Caco-2 (cell line): Measurements from ENCODE around the gene TMEM266. TPM values are rescaled to one million over a fixed set of nuclear protein-coding genes. Genes with fewer than 3 reads are reported as not detected.

Experiments
- BruUV-seq: library from RNA; stranded (reverse); fragments of 400-500 nt; replicated peaks from 2 replicates; lab custom pipeline; 2021; lab: Mats Ljungman, UMichigan
- CTCF ChIA-PET: fragments of 300-600 bp; sonication (Branson Sonifier 250); formaldehyde crosslinking; loops from one replicate; lab custom pipeline; 2022; ENCODE audit warnings: antibody characterized with exemption; lab: Charles Lee
- POLR2A ChIA-PET: fragments of 300-600 bp; sonication (Branson Sonifier 250); formaldehyde crosslinking; loops from one replicate; lab custom pipeline; 2022; ENCODE audit warnings: antibody characterized with exemption; lab: Charles Lee
- DNase-seq, 2 experiments: peaks; one replicate each; pipeline versions ENCODE4 v3.0.0 to v3.0.0-alpha.2; 2020 to 2022
- H3K27me3 ChIP-seq: replicated peaks from 2 replicates; pipeline ENCODE4 v1.6.0; 2011; ENCODE audit warnings: low read length; ENCODE audit not compliant: control insufficient read depth, insufficient read depth
- H3K36me3 ChIP-seq: 2 replicates; pipeline ENCODE4 v1.5.1; 2011; ENCODE audit warnings: low read length; ENCODE audit not compliant: control insufficient read depth, insufficient read depth
- H3K4me1 ChIP-seq: fragments of 250-450 bp; sonication (Bioruptor Pico); 2 replicates; pipeline ENCODE4 v1.5.1; 2020; ENCODE audit warnings: mild to moderate bottlenecking
- H3K4me3 ChIP-seq: 2 replicates; pipeline ENCODE4 v1.5.1; 2011; ENCODE audit warnings: low read depth, mild to moderate bottlenecking, control low read depth, low read length
- H3K9me3 ChIP-seq: fragments of 250-450 bp; sonication (Bioruptor Pico); 2 replicates; pipeline ENCODE4 v1.5.1; 2020; ENCODE audit warnings: mild to moderate bottlenecking, moderate library complexity
- H3K27ac Mint-ChIP-seq: one replicate; pipeline ENCODE4 v1.8.0; 2022; ENCODE audit warnings: mixed read lengths; ENCODE audit not compliant: unreplicated experiment
- H3K27me3 Mint-ChIP-seq: one replicate; pipeline ENCODE4 v1.8.0; 2022; ENCODE audit warnings: mixed read lengths; ENCODE audit not compliant: insufficient read depth, unreplicated experiment
- H3K36me3 Mint-ChIP-seq: one replicate; pipeline ENCODE4 v1.8.0; 2022; ENCODE audit warnings: mild to moderate bottlenecking, mixed read lengths; ENCODE audit not compliant: insufficient read depth, unreplicated experiment
- H3K4me1 Mint-ChIP-seq: one replicate; pipeline ENCODE4 v1.8.0; 2022; ENCODE audit warnings: low read depth, mixed read lengths; ENCODE audit not compliant: unreplicated experiment
- H3K4me3 Mint-ChIP-seq: one replicate; pipeline ENCODE4 v1.8.0; 2022; ENCODE audit warnings: mild to moderate bottlenecking, moderate library complexity, mixed read lengths; ENCODE audit not compliant: unreplicated experiment
- H3K9me3 Mint-ChIP-seq: one replicate; pipeline ENCODE4 v1.8.0; 2022; ENCODE audit warnings: mixed read lengths; ENCODE audit not compliant: unreplicated experiment
- intact Hi-C: fragments of 100-400 bp; cut with micrococcal nuclease; formaldehyde crosslinking; loops from one replicate; pipeline ENCODE4 v1.10.0; 2022; ENCODE audit not compliant: unreplicated experiment
- total RNA-seq: library from RNA; stranded (reverse); gene quantifications from 2 replicates; pipeline ENCODE4 v1.2.3, GENCODE V29; 2022
- TF ChIP-seq, protein P1 (sequence below), 2 experiments: fragments of 200-600 bp in 1 of 2; IDR thresholded peaks; 1 replicate in 1 of 2; 2 replicates in 1 of 2; pipeline versions ENCODE4 v1.5.1 to v1.8.0; 2011 to 2022; ENCODE audit warnings: antibody characterized with exemption in 1 of 2, control low read depth in 1 of 2, inconsistent platforms in 1 of 2, low read depth in 1 of 2, low read length in 1 of 2, mild to moderate bottlenecking in 1 of 2, moderate library complexity in 1 of 2; ENCODE audit not compliant: insufficient read depth in 1 of 2, severe bottlenecking in 1 of 2, unreplicated experiment in 1 of 2

Gene TMEM266
- total RNA-seq, 1 experiment from 2014 or later, result 0.27 TPM

DNA sequence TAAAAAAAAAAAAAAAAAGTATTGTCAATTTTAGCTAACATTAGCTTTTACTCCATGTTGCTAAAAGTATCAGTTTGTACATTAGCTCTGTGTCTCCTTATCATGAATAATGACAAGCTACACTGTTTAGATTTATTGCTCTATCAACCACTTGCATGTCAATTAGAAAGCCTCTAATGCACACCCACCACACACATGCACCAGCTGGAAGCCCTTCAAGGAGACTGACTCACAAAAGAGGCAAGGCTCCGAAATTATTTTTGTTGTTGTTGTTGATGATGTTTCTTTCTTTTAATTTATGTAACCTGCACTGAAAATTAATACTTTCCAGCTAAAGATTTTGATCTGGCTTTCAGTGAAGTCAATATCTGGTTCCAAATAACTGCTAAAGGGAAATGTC is 180.0 kb downstream of the TMEM266 start:
- H3K9me3 ChIP-seq, result no peaks in the 10 kb centered on the region
- CTCF ChIA-PET, result no interaction called here
- no peak overlapping the region for H3K4me3 ChIP-seq
- no peaks in the 10 kb centered on the region for H3K27me3 ChIP-seq
- no peak for DNase-seq
- peaks cover 6% of the 10 kb centered on the region for H3K4me1 Mint-ChIP-seq
- POLR2A ChIA-PET, result no interaction called here
- BruUV-seq, result no TSS peak
- no peak overlapping the region for H3K27ac Mint-ChIP-seq
- intact Hi-C loops, result loop anchor here (5.0 kb wide), 1 partner anchor 48 kb away; no protein-coding TSS in a partner anchor
- no peaks in the 10 kb centered on the region for H3K9me3 Mint-ChIP-seq
- no peaks in the 10 kb centered on the region for H3K36me3 ChIP-seq
- H3K36me3 Mint-ChIP-seq, result peaks cover 20% of the 10 kb centered on the region
- H3K4me1 ChIP-seq, result no peaks in the 10 kb centered on the region
- H3K27me3 Mint-ChIP-seq, result no peaks in the 10 kb centered on the region
- no peak overlapping the region for H3K4me3 Mint-ChIP-seq
- TF ChIP-seq, protein P1, sequence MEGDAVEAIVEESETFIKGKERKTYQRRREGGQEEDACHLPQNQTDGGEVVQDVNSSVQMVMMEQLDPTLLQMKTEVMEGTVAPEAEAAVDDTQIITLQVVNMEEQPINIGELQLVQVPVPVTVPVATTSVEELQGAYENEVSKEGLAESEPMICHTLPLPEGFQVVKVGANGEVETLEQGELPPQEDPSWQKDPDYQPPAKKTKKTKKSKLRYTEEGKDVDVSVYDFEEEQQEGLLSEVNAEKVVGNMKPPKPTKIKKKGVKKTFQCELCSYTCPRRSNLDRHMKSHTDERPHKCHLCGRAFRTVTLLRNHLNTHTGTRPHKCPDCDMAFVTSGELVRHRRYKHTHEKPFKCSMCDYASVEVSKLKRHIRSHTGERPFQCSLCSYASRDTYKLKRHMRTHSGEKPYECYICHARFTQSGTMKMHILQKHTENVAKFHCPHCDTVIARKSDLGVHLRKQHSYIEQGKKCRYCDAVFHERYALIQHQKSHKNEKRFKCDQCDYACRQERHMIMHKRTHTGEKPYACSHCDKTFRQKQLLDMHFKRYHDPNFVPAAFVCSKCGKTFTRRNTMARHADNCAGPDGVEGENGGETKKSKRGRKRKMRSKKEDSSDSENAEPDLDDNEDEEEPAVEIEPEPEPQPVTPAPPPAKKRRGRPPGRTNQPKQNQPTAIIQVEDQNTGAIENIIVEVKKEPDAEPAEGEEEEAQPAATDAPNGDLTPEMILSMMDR (IDR thresholded peaks at IDR 0.05; ENCODE audit: insufficient read depth in 1 of 2, low read depth in 1 of 2, low read length in 1 of 2, severe bottlenecking in 1 of 2, unreplicated experiment in 1 of 2), result no peak

DNA sequence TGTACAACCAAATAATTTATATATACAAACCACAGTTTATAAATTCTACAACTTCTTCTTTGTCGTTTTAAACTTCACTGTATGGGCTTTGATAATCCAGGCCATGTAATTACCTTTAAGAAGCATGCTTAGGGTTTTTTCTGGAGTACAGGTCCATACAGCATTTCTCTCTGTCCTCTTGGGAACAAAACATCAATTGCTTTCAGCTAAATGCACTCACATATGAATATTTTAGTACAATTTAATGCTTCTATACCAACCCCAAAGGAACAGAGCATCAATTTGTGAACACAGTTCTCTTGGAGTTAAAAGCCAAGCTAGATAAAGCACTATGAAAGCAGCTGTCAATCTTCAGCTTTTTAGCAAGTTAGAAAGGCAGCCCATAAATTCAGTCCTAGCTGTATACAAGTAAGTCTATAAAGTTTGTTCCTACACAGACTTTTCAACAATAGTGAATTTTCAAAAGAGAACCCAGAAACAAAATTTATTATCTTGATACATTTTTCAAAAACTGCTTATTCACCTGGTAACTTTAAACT is 185.4 kb downstream of the TMEM266 start:
- no TSS peak for BruUV-seq
- H3K9me3 ChIP-seq, result no peaks in the 10 kb centered on the region

DNA sequence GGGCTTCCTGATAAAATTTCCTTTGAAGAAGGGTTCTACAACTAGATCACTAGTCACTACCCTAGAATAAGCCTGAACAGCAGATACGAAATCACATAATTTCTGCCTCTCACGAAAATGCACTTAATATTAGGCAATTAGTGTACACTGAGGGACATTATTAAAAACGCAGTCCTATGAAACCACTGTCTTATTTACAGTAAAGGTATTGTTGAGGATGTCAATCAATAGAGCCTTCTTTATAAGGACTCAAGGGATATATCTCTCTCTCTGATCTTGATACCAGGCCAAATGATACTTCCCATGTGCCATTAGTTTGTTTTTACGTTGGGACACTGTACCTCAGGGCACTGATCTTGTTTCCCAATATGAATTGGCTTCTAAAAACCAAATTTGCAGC is 191.9 kb downstream of the TMEM266 start:
- Histone ChIP-seq H3K4me1 (peaks cover 24% of the 10 kb centered on the region), H3K27me3 (no peaks in the 10 kb centered on the region), H3K36me3 (no peaks in the 10 kb centered on the region; the same call in 1 of the 2 replicates), H3K9me3 (no peaks in the 10 kb centered on the region), H3K4me3 (no peak overlapping the region)
- POLR2A ChIA-PET, result no interaction called here
- TF ChIP-seq, protein P1 (IDR thresholded peaks at IDR 0.05; ENCODE audit: insufficient read depth in 1 of 2, low read depth in 1 of 2, low read length in 1 of 2, severe bottlenecking in 1 of 2, unreplicated experiment in 1 of 2), result no peak
- Mint-ChIP-seq H3K36me3 (peaks cover 6% of the 10 kb centered on the region), H3K4me1 (peaks cover 29% of the 10 kb centered on the region), H3K27ac (peak overlapping the region; percentile 63), H3K27me3 (no peaks in the 10 kb centered on the region), H3K4me3 (no peak overlapping the region), H3K9me3 (no peaks in the 10 kb centered on the region)
- no TSS peak for BruUV-seq
- CTCF ChIA-PET, result no interaction called here
- no peak for DNase-seq
- intact Hi-C loops, result no loop called here

More for the DNA sequence above, 185.4 kb downstream of the TMEM266 start:
- no peak overlapping the region for H3K4me3 ChIP-seq
- H3K27ac Mint-ChIP-seq, result no peak overlapping the region
- H3K4me1 Mint-ChIP-seq, result no peaks in the 10 kb centered on the region
- H3K27me3 Mint-ChIP-seq, result no peaks in the 10 kb centered on the region
- H3K36me3 Mint-ChIP-seq, result peaks cover 20% of the 10 kb centered on the region
- CTCF ChIA-PET, result interaction anchor here (1.3 kb wide), 1 partner anchor 89 kb away, joined by 3 read pairs; no protein-coding TSS in a partner anchor
- H3K4me3 Mint-ChIP-seq, result no peak overlapping the region
- no peaks in the 10 kb centered on the region for H3K36me3 ChIP-seq
- TF ChIP-seq, protein P1 (IDR thresholded peaks at IDR 0.05; ENCODE audit: insufficient read depth in 1 of 2, low read depth in 1 of 2, low read length in 1 of 2, severe bottlenecking in 1 of 2, unreplicated experiment in 1 of 2), result no peak
- H3K4me1 ChIP-seq, result no peaks in the 10 kb centered on the region
- DNase-seq, result no peak
- no peaks in the 10 kb centered on the region for H3K27me3 ChIP-seq
- POLR2A ChIA-PET, result no interaction called here
- no peaks in the 10 kb centered on the region for H3K9me3 Mint-ChIP-seq
- intact Hi-C loops, result no loop called here
